ENCODE data around the gene FYB1. TPM values are rescaled to one million over a fixed set of nuclear protein-coding genes. Genes with fewer than 3 reads are reported as not detected.

Gene FYB1
- total and polyA plus RNA-seq, 2 of the 4 experiments (the other 2 are of a cell fraction), result not detected

- H2BK5ac ChIP-seq (ENCODE audit: low read depth, low read length, poor library complexity, severe bottlenecking), result no peak overlapping the region
- H3K27me3 ChIP-seq (ENCODE audit: control insufficient read depth, insufficient read depth, low read length), result peaks cover 17% of the 10 kb centered on the region
- H3K36me3 ChIP-seq (ENCODE audit: control insufficient read depth, insufficient read depth, low read length), result no peaks in the 10 kb centered on the region
- H3K27ac ChIP-seq (ENCODE audit: insufficient read depth, low read length), result no peak overlapping the region
- no TSS peak for BruUV-seq (replicated peaks)
- no peak overlapping the region for H4K8ac ChIP-seq (ENCODE audit: low read depth in 2 of 2, low read length in 2 of 2)
- H3K4ac ChIP-seq (ENCODE audit: low read depth, low read length), result no peak overlapping the region
- no peaks in the 10 kb centered on the region for H3K9me3 ChIP-seq (ENCODE audit: control insufficient read depth, insufficient read depth, low read length)
- dilution Hi-C loops (cut with HindIII; ENCODE audit: low sequenced_read_pairs, unreplicated experiment) (no loop called here), in situ Hi-C loops (cut with MboI; ENCODE audit: low sequenced_read_pairs) (no loop called here), intact Hi-C loops (cut with micrococcal nuclease) (no loop called here)
- no peak overlapping the region for H3K56ac ChIP-seq (ENCODE audit: extremely low read depth, insufficient read depth, low read length)
- no peak overlapping the region for H2BK15ac ChIP-seq (ENCODE audit: low read depth, low read length)
- H3K14ac ChIP-seq (replicated peaks; ENCODE audit: low read depth, low read length), result no peak overlapping the region
- no peak overlapping the region for H4K91ac ChIP-seq (ENCODE audit: insufficient read depth, low read depth, low read length)
- DNase-seq, result no peak
- no peak overlapping the region for H2BK120ac ChIP-seq (ENCODE audit: low read depth, low read length)
- H3K9me1 ChIP-seq (ENCODE audit: insufficient read depth, low read length), result no peaks in the 10 kb centered on the region
- no peak for ATAC-seq (ENCODE audit: low read depth)
- TF ChIP-seq MAFK (IDR thresholded peaks at IDR 0.05; ENCODE audit: low read depth, low read length) (no peak), FOS (IDR thresholded peaks at IDR 0.05; ENCODE audit: low read depth, low read length) (no peak), POLR2A (IDR thresholded peaks at IDR 0.05; ENCODE audit: low read depth, low read length) (no peak), MAZ (IDR thresholded peaks at IDR 0.05; ENCODE audit: borderline replicate concordance, low read depth, low read length) (no peak), RFX5 (IDR thresholded peaks at IDR 0.05; ENCODE audit: low read depth, low read length) (no peak), NFE2L2 (IDR thresholded peaks at IDR 0.05; ENCODE audit: low read depth, low read length) (no peak), USF2 (IDR thresholded peaks at IDR 0.05; ENCODE audit: low read depth, low read length) (no peak), RCOR1 (IDR thresholded peaks at IDR 0.05; ENCODE audit: insufficient replicate concordance, low read length) (no peak), CTCF (conservative IDR thresholded peaks at IDR 0.05; ENCODE audit: low read depth, low read length) (no peak)
- TF ChIP-seq, protein P1, sequence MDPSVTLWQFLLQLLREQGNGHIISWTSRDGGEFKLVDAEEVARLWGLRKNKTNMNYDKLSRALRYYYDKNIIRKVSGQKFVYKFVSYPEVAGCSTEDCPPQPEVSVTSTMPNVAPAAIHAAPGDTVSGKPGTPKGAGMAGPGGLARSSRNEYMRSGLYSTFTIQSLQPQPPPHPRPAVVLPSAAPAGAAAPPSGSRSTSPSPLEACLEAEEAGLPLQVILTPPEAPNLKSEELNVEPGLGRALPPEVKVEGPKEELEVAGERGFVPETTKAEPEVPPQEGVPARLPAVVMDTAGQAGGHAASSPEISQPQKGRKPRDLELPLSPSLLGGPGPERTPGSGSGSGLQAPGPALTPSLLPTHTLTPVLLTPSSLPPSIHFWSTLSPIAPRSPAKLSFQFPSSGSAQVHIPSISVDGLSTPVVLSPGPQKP (IDR thresholded peaks at IDR 0.05; ENCODE audit: borderline replicate concordance, low read depth, low read length), result no peak
- H3K23ac ChIP-seq (ENCODE audit: low read depth, low read length), result no peak overlapping the region
- H2BK20ac ChIP-seq (ENCODE audit: low read depth, low read length), result no peak overlapping the region
- CTCF ChIA-PET, result no interaction called here
- H3K4me1 ChIP-seq (ENCODE audit: control insufficient read depth, insufficient read depth, low read length), result no peaks in the 10 kb centered on the region
- H3K79me1 ChIP-seq (ENCODE audit: low read depth in 1 of 2, low read length in 2 of 2), result no peaks in the 10 kb centered on the region
- H3K4me3 ChIP-seq (ENCODE audit: insufficient read depth, low read depth, low read length), result no peak overlapping the region
- no peak overlapping the region for H2AFZ ChIP-seq (replicated peaks; ENCODE audit: low read length, poor library complexity)
- WGBS, 2 experiments (ENCODE audit: extremely low coverage in 2 of 2, insufficient read length in 1 of 2), result no CpG with 5 or more reads among the region's 2 CpGs
- no peak overlapping the region for H4K5ac ChIP-seq (ENCODE audit: low read depth, low read length)
- no peak overlapping the region for H3K4me2 ChIP-seq (ENCODE audit: low read depth, low read length)
- POLR2A ChIA-PET (ENCODE audit: unreplicated experiment), result no interaction called here
- H4K20me1 ChIP-seq (ENCODE audit: insufficient read depth, low read length), result no peaks in the 10 kb centered on the region
- no peak overlapping the region for H3K18ac ChIP-seq (ENCODE audit: low read depth, low read length)
- no peak overlapping the region for H2AK5ac ChIP-seq (ENCODE audit: low read depth, low read length)
- H3K9ac ChIP-seq (ENCODE audit: low read depth, low read length), result no peak overlapping the region
- no peak overlapping the region for H2AK9ac ChIP-seq (replicated peaks; ENCODE audit: low read depth, low read length, poor library complexity)
Measured at GRCh38 chr5:39192450-39193160, 26.8 kb downstream of the FYB1 start.
